ENCODE results near the gene ZDHHC6.

GRCh38 chr10:112433136-112433535, 13.6 kb downstream of the ZDHHC6 start:
- TF ChIP-seq CTCF (IDR thresholded peaks at IDR 0.05) (no peak), POLR2A (IDR thresholded peaks at IDR 0.05) (no peak)
